HepG2 (cell line): ENCODE results near the gene FOXD1. TPM values are rescaled to one million over a fixed set of nuclear protein-coding genes. Genes with fewer than 3 reads are reported as not detected.
A peak's percentile ranks its signal among the peaks of the same experiment; 100 is the strongest.

Experiments used
- BCLAF1 ChIP-seq: fragments of 450-650 bp; IDR thresholded peaks from 2 replicates; pipeline ENCODE4 v1.6.1; 2017; ENCODE audit warnings: mild to moderate bottlenecking
- CREB1 ChIP-seq, 2 experiments: fragments of 450-650 bp in 1 of 2; IDR thresholded peaks; 2 replicates each; pipeline ENCODE4 v1.6.1; 2016 to 2017; ENCODE audit warnings: control low read depth in 1 of 2, mild to moderate bottlenecking in 1 of 2, missing compliant biosample characterization in 1 of 2, missing genetic modification characterization in 1 of 2
- DRAP1 ChIP-seq: IDR thresholded peaks from 2 replicates; pipeline ENCODE4 v1.6.1; 2016; ENCODE audit warnings: missing genetic modification reagents, missing compliant biosample characterization
- GABPA ChIP-seq, 2 experiments: IDR thresholded peaks; 2 replicates each; pipeline ENCODE4 v1.6.1; 2011 to 2016; ENCODE audit warnings: low read depth in 2 of 2, low read length in 1 of 2, missing biosample characterization in 1 of 2, missing genetic modification characterization in 1 of 2
- NFKB2 ChIP-seq: sonication (generic); formaldehyde crosslinking; IDR thresholded peaks from 2 replicates; pipeline ENCODE4 v1.4.0; 2020; ENCODE audit warnings: missing genetic modification reagents, borderline replicate concordance
- SIN3A ChIP-seq: IDR thresholded peaks from 2 replicates; pipeline ENCODE4 v1.6.1; 2011; ENCODE audit warnings: low read depth, mild to moderate bottlenecking, control low read depth, low read length, borderline replicate concordance
- SNAPC5 ChIP-seq: sonication (generic); formaldehyde crosslinking; IDR thresholded peaks from 2 replicates; pipeline ENCODE4 v1.8.1; 2023; ENCODE audit warnings: mild to moderate bottlenecking, missing genetic modification reagents, borderline replicate concordance
- STAT6 ChIP-seq: sonication (generic); formaldehyde crosslinking; IDR thresholded peaks from 2 replicates; pipeline ENCODE4 v1.4.0; 2020; ENCODE audit warnings: missing genetic modification reagents, mild to moderate bottlenecking, borderline replicate concordance
- TSC22D2 ChIP-seq: sonication (generic); formaldehyde crosslinking; IDR thresholded peaks from 2 replicates; pipeline ENCODE4 v1.5.1; 2020; ENCODE audit warnings: missing genetic modification reagents, mild to moderate bottlenecking, borderline replicate concordance
- ZBTB26 ChIP-seq: IDR thresholded peaks from 2 replicates; pipeline ENCODE4 v1.6.1; 2016; ENCODE audit warnings: missing compliant biosample characterization, missing genetic modification reagents, borderline replicate concordance
- ZFP36 ChIP-seq: fragments of 150-350 bp; IDR thresholded peaks from 2 replicates; pipeline ENCODE4 v1.6.1; 2018; ENCODE audit warnings: borderline replicate concordance, low read length, low read depth; ENCODE audit not compliant: partially characterized antibody
- ZNF326 ChIP-seq: sonication (generic); formaldehyde crosslinking; IDR thresholded peaks from 2 replicates; pipeline ENCODE4 v1.4.0; 2020; ENCODE audit warnings: missing genetic modification reagents, borderline replicate concordance
- ZNF674 ChIP-seq: sonication (generic); formaldehyde crosslinking; IDR thresholded peaks from 2 replicates; pipeline ENCODE4 v1.5.0; 2020; ENCODE audit warnings: low read depth, mild to moderate bottlenecking, missing genetic modification reagents
- ZNF740 ChIP-seq: sonication (generic); formaldehyde crosslinking; IDR thresholded peaks from 2 replicates; pipeline ENCODE4 v1.4.0; 2020; ENCODE audit warnings: missing genetic modification reagents
- ZNF792 ChIP-seq: IDR thresholded peaks from 2 replicates; pipeline ENCODE4 v1.6.1; 2016
- ZZZ3 ChIP-seq: sonication (generic); formaldehyde crosslinking; IDR thresholded peaks from 2 replicates; pipeline ENCODE4 v1.4.0; 2020; ENCODE audit warnings: missing genetic modification reagents, mild to moderate bottlenecking, borderline replicate concordance
- polyA plus RNA-seq, 8 experiments: library from polyadenylated mRNA; depleted of rRNA in 3 of 8; stranded (reverse) in 7 of 8; unstranded in 1 of 8; fragments of >200 nt; fragmentation: Illumina TruSeq in 4 of 8; extraction: Trizol in 4 of 8; gene quantifications; 2 replicates each; pipeline versions ENCODE4 v1.2.1 to v1.2.3, GENCODE V29; 2011 to 2016; ENCODE audit warnings: low read depth in 4 of 8, missing spikeins in 1 of 8, mixed read lengths in 1 of 8; ENCODE audit not compliant: insufficient read depth in 1 of 8
- total RNA-seq, 5 experiments: library from RNA; depleted of rRNA; stranded (reverse); fragments of >200 nt; fragmentation: Illumina TruSeq; extraction: Trizol; gene quantifications; 2 replicates each; pipeline ENCODE4 v1.2.3, GENCODE V29; 2016; ENCODE audit warnings: low read depth in 1 of 5
- TF ChIP-seq, protein P1 (sequence below): sonication (generic); formaldehyde crosslinking; IDR thresholded peaks from 2 replicates; pipeline ENCODE4 v1.9.0; 2021; ENCODE audit warnings: missing genetic modification reagents, mild to moderate bottlenecking, borderline replicate concordance
- TF ChIP-seq, protein P2 (sequence below): sonication (generic); formaldehyde crosslinking; IDR thresholded peaks from 2 replicates; pipeline ENCODE4 v1.8.1; 2023; ENCODE audit warnings: mild to moderate bottlenecking, missing genetic modification reagents

Gene FOXD1
- total and polyA plus RNA-seq, 2 of the 13 experiments (the other 11 are each of a cell fraction or from before 2014, with no cell fraction given) = 0.04 to 0.05 TPM

DNA sequence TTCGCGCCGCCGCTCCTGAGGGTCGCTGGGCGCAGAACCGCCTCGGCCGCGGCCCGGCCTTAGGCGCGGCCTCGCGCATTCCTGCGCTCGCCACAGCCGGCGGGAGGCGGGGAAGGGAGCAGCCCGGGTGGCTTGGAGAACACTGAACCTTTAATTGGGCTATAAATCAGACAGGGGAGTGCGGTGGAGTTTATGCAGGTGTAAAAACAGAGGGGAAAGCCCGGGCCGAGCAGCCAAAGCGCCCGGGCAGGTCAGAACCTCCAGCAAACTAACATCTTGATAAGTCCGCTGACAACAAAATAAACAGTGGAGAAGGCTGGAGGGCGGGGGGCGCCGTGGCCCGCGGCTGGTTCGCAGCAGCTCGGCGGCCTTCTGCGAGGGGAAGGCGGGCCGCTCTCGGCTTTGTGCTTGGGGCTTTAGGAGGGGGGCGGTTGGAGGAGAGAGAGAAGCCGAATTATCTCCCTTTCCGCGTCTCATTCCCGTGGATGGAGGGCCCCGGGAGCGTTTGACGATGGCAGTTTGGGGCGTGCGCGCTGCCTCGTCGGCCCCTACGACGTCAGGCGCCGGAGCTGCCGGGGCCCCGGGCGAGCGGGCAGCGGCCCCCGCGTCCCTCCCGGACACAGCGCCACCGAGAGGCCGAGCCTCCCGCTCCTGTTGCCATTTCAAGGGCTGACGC is 11.3 kb downstream of the FOXD1 start (continued):
- no peak for TF ChIP-seq ZBTB26
- TF ChIP-seq SIN3A = no peak
- TF ChIP-seq ZNF792 (CRISPR knock-in tag) = no peak
- no peak for TF ChIP-seq ZNF326
- TF ChIP-seq DRAP1 (CRISPR knock-in tag) = no peak
- no peak for TF ChIP-seq ZZZ3 (CRISPR knock-in tag)
- TF ChIP-seq, protein P1, sequence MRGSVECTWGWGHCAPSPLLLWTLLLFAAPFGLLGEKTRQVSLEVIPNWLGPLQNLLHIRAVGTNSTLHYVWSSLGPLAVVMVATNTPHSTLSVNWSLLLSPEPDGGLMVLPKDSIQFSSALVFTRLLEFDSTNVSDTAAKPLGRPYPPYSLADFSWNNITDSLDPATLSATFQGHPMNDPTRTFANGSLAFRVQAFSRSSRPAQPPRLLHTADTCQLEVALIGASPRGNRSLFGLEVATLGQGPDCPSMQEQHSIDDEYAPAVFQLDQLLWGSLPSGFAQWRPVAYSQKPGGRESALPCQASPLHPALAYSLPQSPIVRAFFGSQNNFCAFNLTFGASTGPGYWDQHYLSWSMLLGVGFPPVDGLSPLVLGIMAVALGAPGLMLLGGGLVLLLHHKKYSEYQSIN (CRISPR knock-in tag) = no peak
- TF ChIP-seq ZNF674 (CRISPR knock-in tag) = no peak
- TF ChIP-seq SNAPC5 (CRISPR knock-in tag) = no peak
- TF ChIP-seq GABPA (IDR thresholded peaks at IDR 0.05; ENCODE audit: low read depth, low read length) = no peak
- no peak for TF ChIP-seq GABPA (CRISPR knock-in tag; IDR thresholded peaks at IDR 0.05; ENCODE audit: low read depth)
- TF ChIP-seq ZNF740 (CRISPR knock-in tag) = no peak
- TF ChIP-seq BCLAF1 = no peak
- TF ChIP-seq CREB1 (IDR thresholded peaks at IDR 0.05) = no peak
- no peak for TF ChIP-seq CREB1 (CRISPR knock-in tag; IDR thresholded peaks at IDR 0.05)
- no peak for TF ChIP-seq TSC22D2 (CRISPR knock-in tag)
- TF ChIP-seq ZFP36 = peak; percentile 5
- TF ChIP-seq, protein P2, sequence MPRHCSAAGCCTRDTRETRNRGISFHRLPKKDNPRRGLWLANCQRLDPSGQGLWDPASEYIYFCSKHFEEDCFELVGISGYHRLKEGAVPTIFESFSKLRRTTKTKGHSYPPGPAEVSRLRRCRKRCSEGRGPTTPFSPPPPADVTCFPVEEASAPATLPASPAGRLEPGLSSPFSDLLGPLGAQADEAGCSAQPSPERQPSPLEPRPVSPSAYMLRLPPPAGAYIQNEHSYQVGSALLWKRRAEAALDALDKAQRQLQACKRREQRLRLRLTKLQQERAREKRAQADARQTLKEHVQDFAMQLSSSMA (CRISPR knock-in tag) = no peak
- TF ChIP-seq STAT6 (CRISPR knock-in tag) = no peak
- no peak for TF ChIP-seq NFKB2 (CRISPR knock-in tag)
